Activated CD4-positive, alpha-beta T cell treated with anti-CD3 and anti-CD28 coated beads, Interleukin-2, amount 10 ng/mL, durations not matched to agents 24 days and 14 days (primary cell): Measurements from ENCODE around the gene CCNG2. TPM values are rescaled to one million over a fixed set of nuclear protein-coding genes. Genes with fewer than 3 reads are reported as not detected.

Source experiments
- DNase-seq: peaks from one replicate; pipeline ENCODE4 v3.0.0; 2022
- H3K27ac Mint-ChIP-seq: one replicate; pipeline ENCODE4 v1.8.0; 2022; ENCODE audit warnings: mild to moderate bottlenecking, mixed read lengths
- H3K27me3 Mint-ChIP-seq: one replicate; pipeline ENCODE4 v1.8.0; 2022; ENCODE audit warnings: mixed read lengths
- H3K36me3 Mint-ChIP-seq: one replicate; pipeline ENCODE4 v1.8.0; 2022; ENCODE audit warnings: low read depth, mild to moderate bottlenecking, mixed read lengths
- H3K4me1 Mint-ChIP-seq: one replicate; pipeline ENCODE4 v1.8.0; 2021; ENCODE audit warnings: mixed read lengths
- H3K4me3 Mint-ChIP-seq: one replicate; pipeline ENCODE4 v1.8.0; 2022; ENCODE audit warnings: mild to moderate bottlenecking, moderate library complexity, mixed read lengths
- H3K9me3 Mint-ChIP-seq: one replicate; pipeline ENCODE4 v1.8.0; 2021; ENCODE audit warnings: mixed read lengths
- intact Hi-C: fragments of 100-400 bp; cut with micrococcal nuclease; formaldehyde crosslinking; loops from one replicate; pipeline ENCODE4 v1.15.1; 2023
- total RNA-seq: library from RNA; stranded (reverse); gene quantifications from 2 replicates; pipeline ENCODE4 v1.2.3, GENCODE V29; 2022

CCNG2 gene
- total RNA-seq, 1 donor from 2014 or later: 11.1 TPM

DNA sequence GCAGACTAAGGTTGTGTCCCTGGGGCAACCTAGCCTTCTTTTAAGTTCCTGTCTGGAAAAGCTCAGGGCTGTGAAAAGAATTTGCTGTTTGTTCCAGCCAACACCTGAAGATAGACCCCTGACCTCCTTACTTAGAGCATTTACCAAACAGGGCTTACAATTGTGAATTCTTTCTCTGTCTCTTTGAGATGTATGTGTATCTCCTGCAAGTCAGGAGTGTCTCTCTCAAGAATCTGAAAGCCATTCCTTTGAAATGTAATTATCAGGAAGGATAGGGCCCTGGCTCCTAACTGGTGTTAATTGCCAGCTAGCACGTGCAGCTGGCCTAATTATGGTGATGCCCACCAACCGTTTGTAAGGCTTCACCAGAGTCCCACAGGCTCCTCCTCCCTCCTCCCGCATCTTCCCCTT is 18.2 kb downstream of the CCNG2 start:
- no peaks in the 10 kb centered on the region for H3K9me3 Mint-ChIP-seq
- DNase-seq: no peak
- H3K27me3 Mint-ChIP-seq: peaks cover 22% of the 10 kb centered on the region
- H3K36me3 Mint-ChIP-seq: peaks cover 8% of the 10 kb centered on the region
- intact Hi-C loops: no loop called here
- H3K27ac Mint-ChIP-seq: no peak overlapping the region
- no peak overlapping the region for H3K4me3 Mint-ChIP-seq
- H3K4me1 Mint-ChIP-seq: no peaks in the 10 kb centered on the region

DNA sequence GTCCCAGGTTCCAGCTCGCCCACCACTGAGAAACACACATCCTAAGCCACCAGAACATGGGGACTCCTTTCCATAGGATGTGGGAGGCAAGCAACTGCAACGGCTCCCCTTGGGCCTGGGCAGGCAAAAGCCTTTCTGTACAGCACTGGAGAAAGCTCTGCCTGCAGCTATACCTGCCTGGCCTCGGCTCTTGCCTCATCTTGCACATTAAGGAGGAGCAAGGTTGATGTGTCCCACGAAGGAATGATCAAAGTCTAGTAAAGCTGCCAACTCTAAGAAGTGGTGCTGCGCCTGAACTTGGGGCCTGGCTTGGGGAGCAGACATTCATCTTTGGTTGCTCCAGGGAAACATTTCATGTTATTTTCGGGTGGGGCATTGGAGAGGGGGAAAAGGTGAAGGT is 19.6 kb downstream of the CCNG2 start:
- H3K9me3 Mint-ChIP-seq: no peaks in the 10 kb centered on the region
- H3K27ac Mint-ChIP-seq: no peak overlapping the region
- H3K4me1 Mint-ChIP-seq: no peaks in the 10 kb centered on the region
- peaks cover 24% of the 10 kb centered on the region for H3K27me3 Mint-ChIP-seq
- no peak for DNase-seq
- intact Hi-C loops: no loop called here
- no peaks in the 10 kb centered on the region for H3K36me3 Mint-ChIP-seq
- no peak overlapping the region for H3K4me3 Mint-ChIP-seq

DNA sequence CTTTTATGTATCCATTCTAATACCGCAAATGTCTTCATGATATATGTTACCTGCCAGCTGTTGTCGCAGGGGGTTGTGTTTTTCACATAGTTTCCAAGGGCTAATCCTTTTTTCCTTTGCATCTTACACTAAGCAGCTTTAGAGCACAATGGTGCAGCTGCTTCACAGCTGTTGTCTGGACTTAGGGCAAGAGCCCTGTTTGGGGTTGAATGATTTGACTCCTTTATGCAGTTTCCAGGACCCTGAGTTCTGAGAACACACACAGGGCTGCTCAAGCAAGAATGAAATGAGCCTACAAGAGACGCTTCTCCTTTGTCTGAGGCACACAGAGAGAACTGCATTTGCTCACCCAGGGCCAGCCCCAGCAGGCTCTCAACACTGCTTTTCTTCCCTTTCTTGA is 20.2 kb downstream of the CCNG2 start:
- Mint-ChIP-seq H3K36me3 (no peaks in the 10 kb centered on the region), H3K27ac (no peak overlapping the region), H3K9me3 (no peaks in the 10 kb centered on the region), H3K27me3 (peaks cover 24% of the 10 kb centered on the region), H3K4me1 (no peaks in the 10 kb centered on the region), H3K4me3 (no peak overlapping the region)
- no peak for DNase-seq
- intact Hi-C loops: no loop called here

DNA sequence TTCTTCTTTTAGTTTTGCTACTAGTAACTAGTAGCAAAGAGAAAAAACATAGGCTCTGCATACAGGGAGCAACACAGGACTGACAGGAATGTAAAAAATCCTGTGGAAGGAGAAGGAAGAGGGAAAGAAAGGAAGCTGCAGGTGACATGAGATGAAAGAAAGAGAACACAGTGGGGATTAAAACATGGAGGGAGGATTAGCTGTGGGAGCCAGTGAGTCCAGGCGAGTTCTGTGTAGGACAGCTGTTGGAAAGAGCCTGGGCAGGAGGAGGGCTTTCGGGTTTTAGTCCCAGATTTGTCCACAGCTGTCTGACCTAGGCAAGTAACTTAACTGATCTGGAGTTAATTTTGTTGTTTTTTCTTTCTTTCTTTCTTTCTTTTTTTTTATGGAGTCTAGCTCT is 21.6 kb downstream of the CCNG2 start:
- Mint-ChIP-seq H3K27me3 (peaks cover 28% of the 10 kb centered on the region), H3K9me3 (no peaks in the 10 kb centered on the region), H3K27ac (no peak overlapping the region), H3K4me3 (no peak overlapping the region), H3K4me1 (no peaks in the 10 kb centered on the region), H3K36me3 (no peaks in the 10 kb centered on the region)
- DNase-seq: no peak
- intact Hi-C loops: no loop called here

DNA sequence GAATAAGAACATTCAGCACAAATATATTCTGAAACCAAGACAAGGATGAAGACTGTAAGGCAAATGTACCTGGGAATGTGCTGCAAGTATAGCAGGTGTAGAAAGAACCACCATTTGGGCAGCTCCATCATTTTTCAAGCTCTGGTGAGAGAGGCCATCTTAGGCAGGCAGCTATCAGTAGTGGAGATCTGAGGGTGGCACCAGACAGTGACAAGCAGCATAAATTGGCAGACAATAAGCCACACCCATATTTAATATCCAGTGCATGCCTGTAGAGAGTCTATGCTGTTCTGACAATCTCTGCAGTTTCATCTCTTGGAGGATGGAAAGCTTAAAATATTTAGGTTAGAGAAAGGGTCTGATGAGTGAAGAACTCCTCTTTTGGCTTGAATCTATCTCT is 22.5 kb downstream of the CCNG2 start:
- Mint-ChIP-seq H3K36me3 (no peaks in the 10 kb centered on the region), H3K4me1 (no peaks in the 10 kb centered on the region), H3K4me3 (no peak overlapping the region), H3K27me3 (peaks cover 34% of the 10 kb centered on the region), H3K9me3 (no peaks in the 10 kb centered on the region), H3K27ac (no peak overlapping the region)
- intact Hi-C loops: no loop called here
- DNase-seq: no peak

DNA sequence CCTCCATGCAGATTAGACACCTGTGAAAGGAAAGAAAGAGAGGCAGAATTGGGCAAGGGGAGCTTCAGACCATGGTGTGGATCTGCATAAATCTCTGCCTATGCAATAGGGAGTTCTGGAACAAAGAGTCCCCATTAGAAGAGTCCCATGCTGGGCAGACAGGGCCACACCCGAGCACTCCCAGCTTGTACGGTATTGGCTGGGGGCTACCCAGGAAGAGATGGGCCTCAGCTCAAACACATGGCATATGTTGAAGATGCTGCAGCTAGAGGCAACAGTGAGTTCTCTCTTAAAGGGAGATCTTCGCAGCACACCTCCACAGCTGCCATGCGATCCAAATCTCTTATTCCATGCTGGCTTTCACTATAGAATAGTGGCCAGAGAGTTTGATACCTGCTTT is 24.7 kb downstream of the CCNG2 start:
- no peaks in the 10 kb centered on the region for H3K4me1 Mint-ChIP-seq
- no peaks in the 10 kb centered on the region for H3K9me3 Mint-ChIP-seq
- DNase-seq: no peak
- H3K27ac Mint-ChIP-seq: no peak overlapping the region
- H3K36me3 Mint-ChIP-seq: no peaks in the 10 kb centered on the region
- intact Hi-C loops: no loop called here
- no peak overlapping the region for H3K4me3 Mint-ChIP-seq
- H3K27me3 Mint-ChIP-seq: peaks cover 29% of the 10 kb centered on the region

DNA sequence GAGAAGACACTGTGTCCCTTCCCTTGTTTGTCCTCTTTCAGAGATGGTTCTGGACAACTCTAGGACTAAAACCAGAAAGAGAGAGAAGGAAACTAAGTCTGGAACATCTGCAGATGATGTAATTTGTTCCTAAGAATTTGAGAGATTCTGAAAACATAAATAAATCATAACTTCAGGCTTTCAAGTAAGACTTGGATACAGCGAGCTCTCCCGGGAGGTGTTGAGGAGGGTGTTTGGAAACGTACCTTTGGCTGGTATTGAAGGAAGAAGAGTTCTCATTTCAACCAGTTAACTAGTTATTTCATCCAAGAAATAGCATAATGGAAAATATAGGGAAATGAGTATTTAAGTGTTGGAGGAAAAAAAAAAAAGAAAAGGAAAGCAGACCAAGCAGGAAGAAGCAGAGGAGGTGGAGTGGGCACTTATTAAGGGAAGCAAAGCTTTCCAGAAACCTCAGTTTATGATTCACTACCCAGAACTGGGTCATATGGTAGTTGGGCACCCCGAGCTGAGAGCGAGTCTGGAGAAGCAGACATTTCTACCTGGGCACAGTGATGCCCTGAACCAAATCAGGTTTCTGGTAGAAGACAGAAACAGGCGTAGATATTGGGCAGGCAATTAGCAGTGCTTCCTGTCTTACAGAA is 26.9 kb downstream of the CCNG2 start:
- Mint-ChIP-seq H3K4me3 (no peak overlapping the region), H3K4me1 (peaks cover 2% of the 10 kb centered on the region), H3K36me3 (no peaks in the 10 kb centered on the region), H3K9me3 (no peaks in the 10 kb centered on the region), H3K27me3 (peaks cover 21% of the 10 kb centered on the region), H3K27ac (no peak overlapping the region)
- intact Hi-C loops: no loop called here
- no peak for DNase-seq

DNA sequence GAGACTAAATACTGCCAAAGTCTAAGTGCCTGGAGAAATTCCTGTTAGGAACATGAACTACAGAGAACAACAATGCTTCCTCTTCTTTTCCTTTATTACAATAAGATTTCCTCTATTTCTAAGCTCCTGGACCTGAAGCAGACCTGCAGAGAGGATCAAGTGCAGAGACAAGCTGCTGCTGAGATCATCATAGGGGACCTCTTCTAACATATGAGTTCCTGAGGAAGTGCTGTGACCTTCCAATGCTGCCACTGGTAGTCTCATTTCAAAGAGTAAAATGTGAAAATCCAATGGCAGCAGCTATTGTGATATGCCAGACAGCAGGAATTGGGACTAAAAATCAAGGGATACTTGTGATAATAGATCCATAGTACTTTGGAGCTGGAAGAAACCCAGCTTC is 28.0 kb downstream of the CCNG2 start:
- H3K27ac Mint-ChIP-seq: no peak overlapping the region
- intact Hi-C loops: no loop called here
- no peak for DNase-seq
- H3K36me3 Mint-ChIP-seq: no peaks in the 10 kb centered on the region
- H3K27me3 Mint-ChIP-seq: peaks cover 19% of the 10 kb centered on the region
- H3K4me1 Mint-ChIP-seq: peaks cover 2% of the 10 kb centered on the region
- no peaks in the 10 kb centered on the region for H3K9me3 Mint-ChIP-seq
- H3K4me3 Mint-ChIP-seq: no peak overlapping the region

DNA sequence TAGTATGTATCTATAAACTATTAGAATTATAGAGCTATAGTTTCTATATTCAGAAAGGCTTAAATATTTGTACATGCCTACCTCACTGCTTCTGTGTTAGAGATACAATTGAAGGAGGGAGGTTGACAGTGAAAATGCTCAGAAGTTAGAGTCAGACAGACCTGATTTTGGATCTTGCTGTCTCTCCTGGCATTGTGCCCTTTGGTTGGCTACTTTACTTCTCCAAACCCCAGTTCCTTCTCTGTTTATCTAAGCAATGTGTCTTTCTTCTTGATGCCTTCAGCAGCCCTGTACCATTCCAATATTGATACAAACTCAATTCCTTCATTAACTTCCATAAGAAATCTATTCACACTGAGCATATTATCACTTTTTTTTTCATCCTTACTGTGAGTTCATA is 28.7 kb downstream of the CCNG2 start:
- H3K36me3 Mint-ChIP-seq: no peaks in the 10 kb centered on the region
- H3K4me3 Mint-ChIP-seq: no peak overlapping the region
- intact Hi-C loops: no loop called here
- peaks cover 2% of the 10 kb centered on the region for H3K4me1 Mint-ChIP-seq
- H3K9me3 Mint-ChIP-seq: no peaks in the 10 kb centered on the region
- DNase-seq: no peak
- H3K27me3 Mint-ChIP-seq: peaks cover 19% of the 10 kb centered on the region
- H3K27ac Mint-ChIP-seq: no peak overlapping the region

DNA sequence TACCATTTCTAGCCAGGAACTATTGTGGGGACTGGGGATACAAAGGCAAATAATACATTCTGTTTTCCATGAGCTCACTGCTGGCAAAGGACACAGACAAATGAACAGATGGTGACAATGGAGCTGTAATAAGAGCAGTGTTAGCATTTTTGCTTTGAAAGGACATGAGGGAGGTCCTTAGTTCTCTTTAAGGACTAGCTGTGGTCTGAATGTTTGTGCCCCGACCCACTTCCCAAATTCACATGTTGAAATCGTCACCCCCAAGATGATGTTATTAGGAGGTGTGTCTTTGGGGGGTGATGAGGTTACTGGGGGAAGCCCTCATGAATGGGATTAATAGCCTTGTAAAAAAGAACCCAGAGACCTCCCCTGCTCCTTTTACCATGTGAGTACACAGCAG is 30.3 kb downstream of the CCNG2 start:
- intact Hi-C loops: no loop called here
- no peak for DNase-seq
- H3K4me3 Mint-ChIP-seq: no peak overlapping the region
- no peak overlapping the region for H3K27ac Mint-ChIP-seq
- no peaks in the 10 kb centered on the region for H3K36me3 Mint-ChIP-seq
- H3K9me3 Mint-ChIP-seq: peaks cover 3% of the 10 kb centered on the region
- H3K4me1 Mint-ChIP-seq: peaks cover 2% of the 10 kb centered on the region
- H3K27me3 Mint-ChIP-seq: peaks cover 23% of the 10 kb centered on the region

DNA sequence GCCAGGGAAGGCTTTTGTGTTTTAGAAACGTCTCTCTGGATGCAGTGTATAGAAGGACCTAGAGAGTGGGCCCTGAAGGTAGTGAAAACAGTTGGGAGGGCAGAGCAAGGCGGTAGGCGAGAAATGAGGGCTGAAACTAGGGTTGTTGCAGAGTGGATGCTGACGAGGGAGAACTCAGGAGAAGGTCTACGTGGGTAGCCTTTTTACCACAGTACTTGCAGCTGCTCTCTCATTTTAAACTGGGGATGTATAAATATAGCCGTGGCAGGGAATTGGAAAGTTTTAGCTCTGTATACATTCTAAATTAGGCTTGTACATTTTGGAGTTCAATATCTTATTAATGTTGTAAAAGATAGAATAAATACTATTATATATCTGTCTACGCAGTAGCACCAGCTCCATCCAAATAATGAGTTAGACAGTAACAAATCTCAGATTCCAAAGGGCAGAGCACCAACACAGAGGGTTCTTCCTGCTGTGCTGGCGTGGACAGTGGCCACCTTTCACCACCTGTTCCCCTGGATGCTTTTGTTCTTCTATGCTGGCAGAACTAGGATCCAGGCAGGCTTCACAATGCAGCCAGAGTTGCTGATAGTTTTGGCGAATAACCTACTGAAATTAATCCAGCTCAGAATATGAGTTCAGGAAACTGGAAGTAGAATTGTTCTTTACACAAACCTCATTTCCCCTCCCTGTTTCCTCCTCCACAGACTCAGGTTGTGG is 31.7 kb downstream of the CCNG2 start:
- peaks cover 18% of the 10 kb centered on the region for H3K27me3 Mint-ChIP-seq
- H3K4me1 Mint-ChIP-seq: peaks cover 9% of the 10 kb centered on the region
- no peak overlapping the region for H3K4me3 Mint-ChIP-seq
- DNase-seq: no peak
- no peak overlapping the region for H3K27ac Mint-ChIP-seq
- intact Hi-C loops: no loop called here
- H3K9me3 Mint-ChIP-seq: peaks cover 3% of the 10 kb centered on the region
- H3K36me3 Mint-ChIP-seq: no peaks in the 10 kb centered on the region

DNA sequence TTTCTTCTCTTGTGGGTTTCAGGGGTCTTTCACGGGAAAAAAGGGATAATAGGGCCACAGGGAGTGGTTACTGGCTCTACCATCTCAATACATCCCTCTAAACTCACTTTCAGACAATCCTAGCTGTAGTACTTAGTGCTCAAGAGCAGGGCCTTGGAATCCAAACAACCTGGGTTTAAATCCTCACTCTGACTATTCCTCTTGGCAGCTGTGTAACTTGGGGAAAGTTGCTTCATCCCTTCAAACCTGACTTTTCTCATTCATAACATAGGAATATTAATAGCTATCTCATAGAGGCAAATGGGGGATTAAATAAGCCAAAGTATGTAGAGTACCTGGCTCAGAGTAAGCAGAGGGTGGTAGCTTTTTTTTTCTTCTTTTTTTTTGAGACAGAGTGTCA is 32.4 kb downstream of the CCNG2 start:
- DNase-seq: no peak
- H3K36me3 Mint-ChIP-seq: no peaks in the 10 kb centered on the region
- H3K4me1 Mint-ChIP-seq: peaks cover 17% of the 10 kb centered on the region
- intact Hi-C loops: no loop called here
- no peak overlapping the region for H3K27ac Mint-ChIP-seq
- H3K27me3 Mint-ChIP-seq: peaks cover 12% of the 10 kb centered on the region
- no peak overlapping the region for H3K4me3 Mint-ChIP-seq
- peaks cover 3% of the 10 kb centered on the region for H3K9me3 Mint-ChIP-seq

DNA sequence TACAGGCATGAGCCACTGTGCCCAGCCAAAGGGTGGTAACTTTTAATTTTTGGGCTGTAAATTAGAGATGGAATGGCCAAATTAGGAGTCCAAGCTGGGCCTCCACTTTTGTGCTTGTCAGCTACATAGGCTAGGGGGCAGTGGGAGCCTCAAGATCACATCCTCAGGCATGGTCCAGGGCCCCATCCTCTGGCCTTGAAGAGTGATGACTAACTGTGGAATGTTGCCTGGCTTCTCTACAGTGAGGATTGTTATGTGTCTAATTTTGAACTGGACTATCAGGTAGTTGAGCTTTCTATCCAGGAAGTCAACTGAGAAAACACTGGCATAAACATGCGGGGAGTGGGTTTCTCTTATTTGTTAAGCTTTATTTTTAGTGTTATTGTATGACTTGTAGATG is 33.0 kb downstream of the CCNG2 start:
- H3K27ac Mint-ChIP-seq: no peak overlapping the region
- H3K4me3 Mint-ChIP-seq: no peak overlapping the region
- peaks cover 10% of the 10 kb centered on the region for H3K27me3 Mint-ChIP-seq
- peaks cover 19% of the 10 kb centered on the region for H3K4me1 Mint-ChIP-seq
- no peaks in the 10 kb centered on the region for H3K36me3 Mint-ChIP-seq
- no peak for DNase-seq
- peaks cover 3% of the 10 kb centered on the region for H3K9me3 Mint-ChIP-seq
- intact Hi-C loops: loop anchor here (10.0 kb wide), 1 partner anchor 115 kb away; the partner anchor contains the start of gene CCNI

DNA sequence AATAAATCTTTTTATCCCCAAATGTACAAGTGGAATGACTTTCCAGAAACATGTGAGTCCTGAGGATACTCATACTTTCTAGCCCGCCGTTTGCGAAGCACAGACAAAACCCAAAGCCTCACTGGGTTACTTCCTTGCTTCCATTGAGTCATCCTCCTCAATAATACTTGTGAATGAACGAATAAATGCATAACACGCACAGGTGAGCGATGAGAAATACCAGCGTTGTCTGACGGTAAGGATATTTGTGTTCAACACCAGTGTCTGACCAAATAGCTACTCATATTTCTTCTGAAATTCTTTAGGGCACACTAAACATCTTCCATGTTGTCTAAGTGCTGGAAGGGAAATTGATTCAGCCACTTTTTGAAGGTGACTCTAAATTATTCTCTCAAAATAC is 36.0 kb downstream of the CCNG2 start:
- peak overlapping the region; percentile 92 for H3K27ac Mint-ChIP-seq

More for the DNA sequence above, 36.0 kb downstream of the CCNG2 start:
- H3K36me3 Mint-ChIP-seq: no peaks in the 10 kb centered on the region
- peaks cover 23% of the 10 kb centered on the region for H3K4me1 Mint-ChIP-seq
- H3K9me3 Mint-ChIP-seq: peaks cover 3% of the 10 kb centered on the region
- no peak for DNase-seq
- peak overlapping the region; percentile 85 for H3K4me3 Mint-ChIP-seq
- H3K27me3 Mint-ChIP-seq: peaks cover 7% of the 10 kb centered on the region
- intact Hi-C loops: loop anchor here (10.0 kb wide), 1 partner anchor 118 kb away; the partner anchor contains the start of gene CCNI
